Measurements from ENCODE around the gene TMEM238. TPM values are rescaled to one million over a fixed set of nuclear protein-coding genes. Genes with fewer than 3 reads are reported as not detected.
A peak's percentile ranks its signal among the peaks of the same experiment; 100 is the strongest.

Gene TMEM238
- total and polyA plus RNA-seq, 7 donors, result 0.10 to 2.9 (median 0.52) TPM; not detected in 1

- H3K36me3 ChIP-seq (ENCODE audit: insufficient read depth in 1 of 2, low read depth in 1 of 2), result no peaks in the 10 kb centered on the region
- H3K27ac ChIP-seq, result no peak overlapping the region
- peaks cover 0 to 29% (median 12%) of the 10 kb centered on the region in 3 donors for H3K27me3 ChIP-seq (ENCODE audit: insufficient read depth in 3 of 3, low read length in 2 of 3)
- ATAC-seq (no peak), DNase-seq (no peak)
- peaks cover 4% of the 10 kb centered on the region for H3K4me1 ChIP-seq
- TF ChIP-seq CTCF (IDR thresholded peaks at IDR 0.05), result no peak
- WGBS, 3 donors, result 43 to 54% (median 48%) methylated on average over 11 of the region's 11 CpGs
- H3K9me3 ChIP-seq, result no peaks in the 10 kb centered on the region
- intact Hi-C loops (cut with DNase I), result no loop called here
- no peak overlapping the region for H3K4me3 ChIP-seq
Observed at GRCh38 chr19:55379174-55379573, 4.9 kb downstream of the TMEM238 start.

GRCh38 chr19:55377356-55378131, 6.5 kb downstream of the TMEM238 start:
- WGBS, 3 donors, result 13 to 14% (median 14%) methylated on average over 42 to 43 of the region's 43 CpGs
- intact Hi-C loops (cut with DNase I), result no loop called here
- ATAC-seq, result peak in 2 of 4 donors; percentile 14 to 27

GRCh38 chr19:55376241-55376933, 7.7 kb downstream of the TMEM238 start, which contains the start of gene TMEM190:
Gene TMEM190, plus strand, starts transcription at chr19:55376826. Its CDS starts 28 bp downstream, at chr19:55376854.
- Histone ChIP-seq H3K9me3 (no peaks in the 10 kb centered on the region), H3K4me3 (no peak within 1 kb of the TSS), H3K4me1 (no peaks in the 10 kb centered on the region), H3K36me3 (ENCODE audit: insufficient read depth in 1 of 2, low read depth in 1 of 2) (no peaks in the 10 kb centered on the region), H3K27me3 (ENCODE audit: insufficient read depth in 3 of 3, low read length in 2 of 3) (peaks cover 0 to 51% (median 23%) of the 10 kb centered on the region in 3 donors), H3K27ac (no peak within 1 kb of the TSS)
- TF ChIP-seq CTCF (IDR thresholded peaks at IDR 0.05), result no peak
- intact Hi-C loops (cut with DNase I), result no loop called here
- ATAC-seq (no peak), DNase-seq (no peak)
- WGBS, 3 donors, result 64 to 73% (median 65%) methylated on average over 21 of the region's 21 CpGs

More at GRCh38 chr19:55377356-55378131, 6.5 kb downstream of the TMEM238 start:
- Histone ChIP-seq H3K27ac (no peak overlapping the region), H3K9me3 (no peaks in the 10 kb centered on the region), H3K4me3 (no peak overlapping the region), H3K36me3 (ENCODE audit: insufficient read depth in 1 of 2, low read depth in 1 of 2) (no peaks in the 10 kb centered on the region), H3K4me1 (no peaks in the 10 kb centered on the region), H3K27me3 (ENCODE audit: insufficient read depth in 3 of 3, low read length in 2 of 3) (peaks cover 0 to 41% (median 19%) of the 10 kb centered on the region in 3 donors)
- TF ChIP-seq CTCF (IDR thresholded peaks at IDR 0.05), result no peak
- DNase-seq, result no peak

GRCh38 chr19:55373993-55374757, 9.9 kb downstream of the TMEM238 start:
- Histone ChIP-seq H3K4me3 (no peak overlapping the region), H3K9me3 (no peaks in the 10 kb centered on the region), H3K36me3 (ENCODE audit: insufficient read depth in 1 of 2, low read depth in 1 of 2) (no peaks in the 10 kb centered on the region), H3K4me1 (no peaks in the 10 kb centered on the region), H3K27me3 (ENCODE audit: insufficient read depth in 3 of 3, low read length in 2 of 3) (peaks cover 0 to 71% (median 37%) of the 10 kb centered on the region in 3 donors), H3K27ac (no peak overlapping the region)
- ATAC-seq (no peak), DNase-seq (no peak)
- 8 to 12% (median 12%) methylated on average over 23 to 31 of the region's 31 CpGs for WGBS, 3 donors
- intact Hi-C loops (cut with DNase I), result no loop called here
- TF ChIP-seq CTCF (IDR thresholded peaks at IDR 0.05), result no peak
